ENCODE data around the gene ALG14. TPM values are rescaled to one million over a fixed set of nuclear protein-coding genes. Genes with fewer than 3 reads are reported as not detected.

Gene ALG14
- total and polyA plus RNA-seq, 2 of the 4 experiments (the other 2 are of a cell fraction), result 1.7 to 2.0 TPM

GRCh38 chr1:94949681-94950661 is 122.8 kb downstream of the ALG14 start:
- Histone ChIP-seq H3K18ac (ENCODE audit: low read depth, low read length) (no peak overlapping the region), H3K4me1 (ENCODE audit: control insufficient read depth, insufficient read depth, low read length) (peaks cover 13% of the 10 kb centered on the region), H3K9ac (ENCODE audit: low read depth, low read length) (no peak overlapping the region), H2AFZ (replicated peaks; ENCODE audit: low read length, poor library complexity) (no peak overlapping the region), H3K9me1 (ENCODE audit: insufficient read depth, low read length) (no peaks in the 10 kb centered on the region; the same call in 1 of the 2 replicates), H2BK120ac (ENCODE audit: low read depth, low read length) (peak overlapping the region; percentile 35; the same call in 1 of the 2 replicates), H2AK5ac (ENCODE audit: low read depth, low read length) (no peak overlapping the region; the same call in 1 of the 2 replicates), H2BK5ac (ENCODE audit: low read depth, low read length, poor library complexity, severe bottlenecking) (peak overlapping the region; percentile 43), H3K23ac (ENCODE audit: low read depth, low read length) (no peak overlapping the region), H4K91ac (ENCODE audit: insufficient read depth, low read depth, low read length) (no peak overlapping the region), H3K27me3 (ENCODE audit: control insufficient read depth, insufficient read depth, low read length) (no peaks in the 10 kb centered on the region), H4K20me1 (ENCODE audit: insufficient read depth, low read length) (no peaks in the 10 kb centered on the region), H3K4ac (ENCODE audit: low read depth, low read length) (peak overlapping the region; percentile 28; the same call in 1 of the 2 replicates), H3K4me3 (ENCODE audit: insufficient read depth, low read depth, low read length) (no peak overlapping the region), H3K9me3 (ENCODE audit: control insufficient read depth, insufficient read depth, low read length) (no peaks in the 10 kb centered on the region), H3K36me3 (ENCODE audit: control insufficient read depth, insufficient read depth, low read length) (no peaks in the 10 kb centered on the region), H4K5ac (ENCODE audit: low read depth, low read length) (no peak overlapping the region), H2BK20ac (ENCODE audit: low read depth, low read length) (peak overlapping the region; percentile 38; the same call in 1 of the 2 replicates), H3K14ac (replicated peaks; ENCODE audit: low read depth, low read length) (no peak overlapping the region; the same call in 1 of the 2 replicates), H3K56ac (ENCODE audit: extremely low read depth, insufficient read depth, low read length) (peak overlapping the region; percentile 18; the same call in 1 of the 2 replicates), H3K79me1 (ENCODE audit: low read depth in 1 of 2, low read length in 2 of 2) (no peaks in the 10 kb centered on the region), H2AK9ac (replicated peaks; ENCODE audit: low read depth, low read length, poor library complexity) (no peak overlapping the region), H2BK15ac (ENCODE audit: low read depth, low read length) (0 out of 3 replicates have a peak overlapping the region, but pooled peaks have one; percentile 2), H3K27ac (ENCODE audit: insufficient read depth, low read length) (no peak overlapping the region), H3K4me2 (ENCODE audit: low read depth, low read length) (no peak overlapping the region), H4K8ac (ENCODE audit: low read depth in 2 of 2, low read length in 2 of 2) (peak overlapping the region in 1 of 2 experiments; percentile 19; a peak in 1 of 4 replicates)
- no CpG with 5 or more reads among the region's 4 CpGs for WGBS, 2 experiments (ENCODE audit: extremely low coverage in 2 of 2, insufficient read length in 1 of 2)
- BruUV-seq (replicated peaks), result no TSS peak
- in situ Hi-C loops (cut with MboI; ENCODE audit: low sequenced_read_pairs), result no loop called here
- ChIA-PET POLR2A (ENCODE audit: unreplicated experiment) (no interaction called here), CTCF (no interaction called here)
- ATAC-seq (ENCODE audit: low read depth) (peak; percentile 52), DNase-seq (peak; percentile 85)
- TF ChIP-seq POLR2A (IDR thresholded peaks at IDR 0.05; ENCODE audit: low read depth, low read length), result no peak
- TF ChIP-seq CEBPB (IDR thresholded peaks at IDR 0.05; ENCODE audit: low read depth, low read length), result 0 out of 2 replicates have a peak, but pooled peaks have one; percentile 12
- peak; percentile 71 for TF ChIP-seq FOS (IDR thresholded peaks at IDR 0.05; ENCODE audit: low read depth, low read length)
- TF ChIP-seq RAD21 (IDR thresholded peaks at IDR 0.05; ENCODE audit: low read length), result no peak
- intact Hi-C loops (cut with micrococcal nuclease), result no loop called here
- dilution Hi-C loops (cut with HindIII; ENCODE audit: low sequenced_read_pairs, unreplicated experiment), result no loop called here
